Keratinocyte (primary cell): ENCODE results near the gene LSM5. TPM values are rescaled to one million over a fixed set of nuclear protein-coding genes. Genes with fewer than 3 reads are reported as not detected.

Experiments used
- DNase-seq: peaks from one replicate; pipeline ENCODE4 v3.0.0-alpha.2; 2011; ENCODE audit warnings: low read depth, missing footprints, low spot score
- FAIRE-seq: peaks from 2 replicates; lab custom pipeline; 2011; peaks lifted over from hg19 to GRCh38; lab: Jason Lieb, UNC
- H2AFZ ChIP-seq: 2 replicates; pipeline ENCODE4 v1.6.0; 2012; ENCODE audit warnings: low read length, control low read depth, inconsistent platforms; ENCODE audit not compliant: control insufficient read depth
- H3K27ac ChIP-seq: 2 replicates; pipeline ENCODE4 v1.5.1; 2011; ENCODE audit warnings: low read length; ENCODE audit not compliant: control insufficient read depth, insufficient read depth
- H3K27me3 ChIP-seq: 3 replicates; pipeline ENCODE4 v1.6.0; 2011; ENCODE audit warnings: low read length; ENCODE audit not compliant: control insufficient read depth, insufficient read depth; ENCODE audit errors: extremely low read depth
- H3K36me3 ChIP-seq, 2 experiments: 2 replicates in 1 of 2; 3 replicates in 1 of 2; pipeline ENCODE4 v1.5.1; 2011; ENCODE audit warnings: low read length in 2 of 2, mild to moderate bottlenecking in 1 of 2; ENCODE audit not compliant: control insufficient read depth in 2 of 2, insufficient read depth in 2 of 2; ENCODE audit errors: extremely low read depth in 1 of 2
- H3K4me1 ChIP-seq: 3 replicates; pipeline ENCODE4 v1.5.1; 2011; ENCODE audit warnings: low read length; ENCODE audit not compliant: control insufficient read depth, insufficient read depth; ENCODE audit errors: extremely low read depth
- H3K4me2 ChIP-seq: 3 replicates; pipeline ENCODE4 v1.6.0; 2011; ENCODE audit warnings: low read depth, low read length; ENCODE audit not compliant: control insufficient read depth, insufficient read depth; ENCODE audit errors: extremely low read depth
- H3K4me3 ChIP-seq, 3 experiments: fragments of 200-600 bp in 1 of 3; sonication (generic) in 1 of 3; 2 replicates in 2 of 3; 3 replicates in 1 of 3; pipeline ENCODE4 v1.5.1; 2011 to 2016; ENCODE audit warnings: low read length in 3 of 3, mild to moderate bottlenecking in 3 of 3, control low read depth in 2 of 3, inconsistent platforms in 1 of 3, low read depth in 1 of 3, mixed read lengths in 1 of 3, mixed run types in 1 of 3, moderate library complexity in 1 of 3; ENCODE audit not compliant: control insufficient read depth in 2 of 3, insufficient read depth in 2 of 3; ENCODE audit errors: extremely low read depth in 1 of 3
- H3K79me2 ChIP-seq: 2 replicates; pipeline ENCODE4 v1.6.0; 2012; ENCODE audit warnings: low read length; ENCODE audit not compliant: control insufficient read depth, insufficient read depth
- H3K9ac ChIP-seq: 3 replicates; pipeline ENCODE4 v1.6.0; 2011; ENCODE audit warnings: low read length; ENCODE audit not compliant: control insufficient read depth, insufficient read depth; ENCODE audit errors: extremely low read depth
- H3K9me1 ChIP-seq: 3 replicates; pipeline ENCODE4 v1.6.0; 2011; ENCODE audit warnings: low read length; ENCODE audit not compliant: control insufficient read depth, insufficient read depth; ENCODE audit errors: extremely low read depth
- H3K9me3 ChIP-seq: 2 replicates; pipeline ENCODE4 v1.5.1; 2012; ENCODE audit warnings: low read depth, low read length; ENCODE audit not compliant: control insufficient read depth
- H4K20me1 ChIP-seq: 3 replicates; pipeline ENCODE4 v1.6.0; 2011; ENCODE audit warnings: low read length; ENCODE audit not compliant: control insufficient read depth, insufficient read depth; ENCODE audit errors: extremely low read depth
- EZH2 ChIP-seq: IDR thresholded peaks from one replicate; pipeline ENCODE4 v1.6.1; 2012; ENCODE audit warnings: inconsistent platforms, mild to moderate bottlenecking, low read length, moderate library complexity
- dilution Hi-C: fragments of 300-500 bp; cut with MboI; formaldehyde crosslinking; loops from one replicate; pipeline ENCODE4 v1.7.0; 2020; ENCODE audit warnings: low sequenced_read_pairs; ENCODE audit not compliant: extremely low pct_ligation_motif_present
- polyA plus RNA-seq, 5 experiments: library from polyadenylated mRNA; depleted of rRNA in 3 of 5; stranded (reverse) in 3 of 5; stranded (forward) in 1 of 5; unstranded in 1 of 5; fragments of >200 nt; gene quantifications; 1 replicate in 1 of 5; 2 replicates in 3 of 5; 3 replicates in 1 of 5; pipeline versions ENCODE4 v1.2.1 to v1.2.3, GENCODE V29; 2011 to 2012; ENCODE audit warnings: missing spikeins in 2 of 5, low read depth in 1 of 5, low replicate concordance in 1 of 5
- TF ChIP-seq, protein P1 (sequence below), 3 experiments: IDR thresholded peaks in 1 of 3; conservative IDR thresholded peaks in 1 of 3; optimal IDR thresholded peaks in 1 of 3; 2 replicates in 2 of 3; 3 replicates in 1 of 3; pipeline versions ENCODE3 to v1.5.1; 2011; ENCODE audit warnings: low read length in 3 of 3, mild to moderate bottlenecking in 3 of 3, moderate library complexity in 2 of 3, control low read depth in 1 of 3, inconsistent platforms in 1 of 3; ENCODE audit not compliant: insufficient read depth in 2 of 3; ENCODE audit errors: extremely low read depth in 1 of 3

LSM5 gene
- polyA plus RNA-seq, 1 donor (not counting 4 experiments of a cell fraction or from before 2014, with no cell fraction given), result 90.2 TPM

DNA sequence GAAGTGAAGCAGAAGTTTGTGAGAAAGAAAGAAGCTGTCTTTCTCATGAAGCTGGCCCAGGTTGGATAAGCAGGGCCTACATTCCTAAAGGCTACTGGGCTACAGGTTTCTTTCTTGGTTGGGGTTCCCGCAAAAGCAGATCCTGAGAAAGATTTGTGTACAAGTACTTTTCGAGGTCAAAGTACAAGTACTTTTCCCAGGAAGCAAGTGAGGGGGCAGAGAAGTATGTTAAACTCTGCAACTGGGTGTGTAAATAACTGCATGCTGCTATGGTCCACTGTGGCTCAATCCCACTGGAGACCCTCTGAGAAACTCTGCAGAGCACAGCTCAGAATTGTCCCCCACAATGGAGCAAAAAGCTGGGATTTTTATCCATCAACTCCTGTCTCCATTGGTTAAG lies 28.7 kb downstream of the LSM5 start:
- Histone ChIP-seq H3K27ac (no peak overlapping the region), H3K4me1 (no peaks in the 10 kb centered on the region), H3K9me3 (no peaks in the 10 kb centered on the region), H3K9me1 (no peaks in the 10 kb centered on the region), H3K4me2 (no peak overlapping the region), H3K36me3 (no peaks in the 10 kb centered on the region), H3K27me3 (no peaks in the 10 kb centered on the region), H3K9ac (no peak overlapping the region), H3K4me3 (no peak overlapping the region), H3K79me2 (no peaks in the 10 kb centered on the region), H4K20me1 (no peaks in the 10 kb centered on the region), H2AFZ (no peak overlapping the region)
- dilution Hi-C loops, result no loop called here
- FAIRE-seq (no peak), DNase-seq (no peak)
- no peak for TF ChIP-seq EZH2
- TF ChIP-seq, protein P1, sequence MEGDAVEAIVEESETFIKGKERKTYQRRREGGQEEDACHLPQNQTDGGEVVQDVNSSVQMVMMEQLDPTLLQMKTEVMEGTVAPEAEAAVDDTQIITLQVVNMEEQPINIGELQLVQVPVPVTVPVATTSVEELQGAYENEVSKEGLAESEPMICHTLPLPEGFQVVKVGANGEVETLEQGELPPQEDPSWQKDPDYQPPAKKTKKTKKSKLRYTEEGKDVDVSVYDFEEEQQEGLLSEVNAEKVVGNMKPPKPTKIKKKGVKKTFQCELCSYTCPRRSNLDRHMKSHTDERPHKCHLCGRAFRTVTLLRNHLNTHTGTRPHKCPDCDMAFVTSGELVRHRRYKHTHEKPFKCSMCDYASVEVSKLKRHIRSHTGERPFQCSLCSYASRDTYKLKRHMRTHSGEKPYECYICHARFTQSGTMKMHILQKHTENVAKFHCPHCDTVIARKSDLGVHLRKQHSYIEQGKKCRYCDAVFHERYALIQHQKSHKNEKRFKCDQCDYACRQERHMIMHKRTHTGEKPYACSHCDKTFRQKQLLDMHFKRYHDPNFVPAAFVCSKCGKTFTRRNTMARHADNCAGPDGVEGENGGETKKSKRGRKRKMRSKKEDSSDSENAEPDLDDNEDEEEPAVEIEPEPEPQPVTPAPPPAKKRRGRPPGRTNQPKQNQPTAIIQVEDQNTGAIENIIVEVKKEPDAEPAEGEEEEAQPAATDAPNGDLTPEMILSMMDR (optimal IDR thresholded peaks at IDR 0.05 in 1 of 3, IDR thresholded peaks at IDR 0.05 in 1 of 3, conservative IDR thresholded peaks at IDR 0.05 in 1 of 3; ENCODE audit: extremely low read depth in 1 of 3, insufficient read depth in 2 of 3, low read length in 3 of 3), result no peak

DNA sequence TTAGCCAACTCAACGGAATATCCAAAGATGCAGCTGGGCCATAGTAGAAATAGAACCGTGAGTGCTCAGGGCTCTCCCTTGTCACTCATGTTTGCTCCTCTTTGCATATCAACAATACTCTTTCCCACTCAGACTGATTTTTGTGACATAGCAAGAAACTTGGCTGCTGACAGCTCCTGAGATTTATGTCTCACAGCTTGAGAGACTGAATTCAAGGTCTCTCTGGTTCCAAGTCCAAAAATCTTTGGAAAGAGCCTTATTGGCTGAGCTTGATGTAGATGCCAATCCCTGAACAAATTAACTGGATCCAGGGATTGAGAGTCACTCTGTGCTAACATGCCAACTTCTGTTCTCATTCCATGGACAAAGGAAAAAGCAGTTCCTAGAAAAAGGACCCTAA lies 30.4 kb downstream of the LSM5 start:
- H4K20me1 ChIP-seq, result no peaks in the 10 kb centered on the region
- H3K9ac ChIP-seq, result no peak overlapping the region
- dilution Hi-C loops, result no loop called here
- no peak overlapping the region for H3K27ac ChIP-seq
- DNase-seq, result no peak
- H3K79me2 ChIP-seq, result no peaks in the 10 kb centered on the region
- H2AFZ ChIP-seq, result no peak overlapping the region
- FAIRE-seq, result no peak
- H3K27me3 ChIP-seq, result no peaks in the 10 kb centered on the region
- no peaks in the 10 kb centered on the region for H3K9me3 ChIP-seq
- H3K36me3 ChIP-seq, result no peaks in the 10 kb centered on the region
- no peaks in the 10 kb centered on the region for H3K9me1 ChIP-seq
- H3K4me2 ChIP-seq, result no peak overlapping the region
- H3K4me3 ChIP-seq, result no peak overlapping the region
- H3K4me1 ChIP-seq, result no peaks in the 10 kb centered on the region
- TF ChIP-seq EZH2, result no peak
- TF ChIP-seq, protein P1 (optimal IDR thresholded peaks at IDR 0.05 in 1 of 3, IDR thresholded peaks at IDR 0.05 in 1 of 3, conservative IDR thresholded peaks at IDR 0.05 in 1 of 3; ENCODE audit: extremely low read depth in 1 of 3, insufficient read depth in 2 of 3, low read length in 3 of 3), result no peak
